H9 (cell line): ENCODE results near the gene GATA2. TPM values are rescaled to one million over a fixed set of nuclear protein-coding genes. Genes with fewer than 3 reads are reported as not detected.

Experiments used
- DNase-seq: peaks from one replicate; pipeline ENCODE4 v3.0.0-alpha.2; 2017
- H2AFZ ChIP-seq: one replicate; pipeline ENCODE4 v1.6.1; 2013; ENCODE audit warnings: mild to moderate bottlenecking, low read length, control low read depth, moderate library complexity
- H2AK5ac ChIP-seq: 2 replicates; pipeline ENCODE4 v1.6.1; 2013; ENCODE audit warnings: low read length, control low read depth, mixed read lengths; ENCODE audit not compliant: insufficient read length
- H2BK120ac ChIP-seq: one replicate; pipeline ENCODE4 v1.6.1; 2013; ENCODE audit warnings: low read depth, mild to moderate bottlenecking, low read length, control low read depth, inconsistent platforms; ENCODE audit not compliant: poor library complexity, severe bottlenecking
- H2BK12ac ChIP-seq: 2 replicates; pipeline ENCODE4 v1.6.1; 2013; ENCODE audit warnings: low read length, control low read depth, mixed read lengths, low read depth; ENCODE audit not compliant: insufficient read length
- H2BK15ac ChIP-seq: 2 replicates; pipeline ENCODE4 v1.6.1; 2013; ENCODE audit warnings: low read depth, low read length, control low read depth
- H2BK20ac ChIP-seq: one replicate; pipeline ENCODE4 v1.6.1; 2013; ENCODE audit warnings: low read depth, mild to moderate bottlenecking, low read length, control low read depth, inconsistent platforms; ENCODE audit not compliant: poor library complexity, severe bottlenecking
- H2BK5ac ChIP-seq: 2 replicates; pipeline ENCODE4 v1.6.1; 2013; ENCODE audit warnings: low read length, control low read depth, mixed read lengths; ENCODE audit not compliant: insufficient read length
- H3K14ac ChIP-seq: 2 replicates; pipeline ENCODE4 v1.6.1; 2013; ENCODE audit warnings: low read length, control low read depth; ENCODE audit not compliant: insufficient read depth
- H3K18ac ChIP-seq: 2 replicates; pipeline ENCODE4 v1.6.1; 2013; ENCODE audit warnings: low read depth, mild to moderate bottlenecking, mixed read lengths, low read length, control low read depth; ENCODE audit not compliant: insufficient read length
- H3K23ac ChIP-seq: 2 replicates; pipeline ENCODE4 v1.6.1; 2013; ENCODE audit warnings: low read length, control low read depth, mixed read lengths, low read depth; ENCODE audit not compliant: insufficient read length
- H3K23me2 ChIP-seq: 2 replicates; pipeline ENCODE4 v1.6.1; 2013; ENCODE audit warnings: low read depth, mild to moderate bottlenecking, mixed read lengths, low read length, control low read depth; ENCODE audit not compliant: insufficient read length, poor library complexity, severe bottlenecking
- H3K27ac ChIP-seq: 2 replicates; pipeline ENCODE4 v1.5.1; 2013; ENCODE audit warnings: low read length, control low read depth, mixed read lengths, low read depth; ENCODE audit not compliant: insufficient read length
- H3K27me3 ChIP-seq: 2 replicates; pipeline ENCODE4 v1.6.1; 2013; ENCODE audit warnings: low read length, control low read depth, inconsistent platforms; ENCODE audit not compliant: insufficient read depth
- H3K4ac ChIP-seq: 2 replicates; pipeline ENCODE4 v1.6.1; 2013; ENCODE audit warnings: low read depth, mild to moderate bottlenecking, control low read depth, inconsistent platforms, low read length, moderate library complexity
- H3K4me1 ChIP-seq: 2 replicates; pipeline ENCODE4 v1.6.1; 2013; ENCODE audit warnings: low read length, control low read depth, inconsistent platforms; ENCODE audit not compliant: insufficient read depth
- H3K4me2 ChIP-seq: 2 replicates; pipeline ENCODE4 v1.6.1; 2013; ENCODE audit warnings: low read length, control low read depth, mixed read lengths; ENCODE audit not compliant: insufficient read length, insufficient read depth
- H3K56ac ChIP-seq: 2 replicates; pipeline ENCODE4 v1.6.1; 2013; ENCODE audit warnings: low read depth, mild to moderate bottlenecking, mixed read lengths, low read length, control low read depth; ENCODE audit not compliant: insufficient read length
- H3K79me1 ChIP-seq: 2 replicates; pipeline ENCODE4 v1.6.1; 2013; ENCODE audit warnings: low read depth, mild to moderate bottlenecking, moderate library complexity, low read length, control low read depth, inconsistent platforms; ENCODE audit not compliant: insufficient read depth, poor library complexity, severe bottlenecking
- H3K79me2 ChIP-seq: 2 replicates; pipeline ENCODE4 v1.6.1; 2013; ENCODE audit warnings: low read length, control low read depth, inconsistent platforms; ENCODE audit not compliant: insufficient read depth
- H3K9ac ChIP-seq: 2 replicates; pipeline ENCODE4 v1.6.1; 2013; ENCODE audit warnings: low read length, control low read depth, mixed read lengths; ENCODE audit not compliant: insufficient read length; ENCODE audit errors: extremely low read depth
- H3K9me3 ChIP-seq: one replicate; pipeline ENCODE4 v1.6.1; 2013; ENCODE audit warnings: low read depth, low read length, inconsistent platforms; ENCODE audit not compliant: control insufficient read depth
- H3T11ph ChIP-seq: one replicate; pipeline ENCODE4 v1.6.1; 2013; ENCODE audit warnings: mild to moderate bottlenecking, low read length, control low read depth, inconsistent platforms
- H4K20me1 ChIP-seq: one replicate; pipeline ENCODE4 v1.6.1; 2013; ENCODE audit not compliant: control insufficient read depth, insufficient read length, insufficient read depth
- H4K5ac ChIP-seq: 2 replicates; pipeline ENCODE4 v1.6.1; 2013; ENCODE audit warnings: low read depth, mild to moderate bottlenecking, mixed read lengths, low read length, control low read depth; ENCODE audit not compliant: insufficient read length
- H4K8ac ChIP-seq: replicated peaks from 2 replicates; pipeline ENCODE4 v1.6.1; 2013; ENCODE audit warnings: low read length, control low read depth, mixed read lengths, low read depth; ENCODE audit not compliant: insufficient read length
- H4K91ac ChIP-seq: 2 replicates; pipeline ENCODE4 v1.6.1; 2013; ENCODE audit warnings: low read depth, mild to moderate bottlenecking, moderate library complexity, mixed read lengths, low read length, control low read depth; ENCODE audit not compliant: insufficient read length
- H3K27ac Mint-ChIP-seq, 3 experiments: 2 replicates in 2 of 3; 3 replicates in 1 of 3; pipeline ENCODE4 v1.8.0; 2020 to 2021; ENCODE audit warnings: mixed read lengths in 3 of 3, mild to moderate bottlenecking in 1 of 3, moderate library complexity in 1 of 3
- H3K27me3 Mint-ChIP-seq: 2 replicates; pipeline ENCODE4 v1.8.0; 2021; ENCODE audit warnings: low read depth, mild to moderate bottlenecking, moderate library complexity, mixed read lengths
- H3K36me3 Mint-ChIP-seq, 3 experiments: 2 replicates in 2 of 3; 3 replicates in 1 of 3; pipeline ENCODE4 v1.8.0; 2020 to 2021; ENCODE audit warnings: low read depth in 3 of 3, mixed read lengths in 3 of 3; ENCODE audit not compliant: insufficient read depth in 1 of 3
- H3K4me1 Mint-ChIP-seq, 2 experiments: 2 replicates each; pipeline ENCODE4 v1.8.0; 2020; ENCODE audit warnings: mixed read lengths in 2 of 2
- H3K4me3 Mint-ChIP-seq, 2 experiments: 2 replicates in 1 of 2; 3 replicates in 1 of 2; pipeline ENCODE4 v1.8.0; 2020 to 2021; ENCODE audit warnings: mild to moderate bottlenecking in 2 of 2, mixed read lengths in 2 of 2, moderate library complexity in 1 of 2
- H3K9me3 Mint-ChIP-seq, 2 experiments: 2 replicates in 1 of 2; 3 replicates in 1 of 2; pipeline ENCODE4 v1.8.0; 2020; ENCODE audit warnings: mild to moderate bottlenecking in 2 of 2, mixed read lengths in 2 of 2, moderate library complexity in 1 of 2
- CTCF ChIP-seq: fragments of 200-600 bp; sonication (generic); conservative IDR thresholded peaks from 3 replicates; pipeline ENCODE4 v1.8.0; 2021; ENCODE audit warnings: antibody characterized with exemption, mild to moderate bottlenecking
- WGBS: extraction: QIAGEN DNeasy Blood & Tissue Kit; methylation state at CpG from one replicate; pipeline ENCODE4 v1.1.7; 2013; ENCODE audit warnings: missing lambda C conversion rate, low lambda C conversion rate, mixed read lengths; ENCODE audit not compliant: insufficient read length; ENCODE audit errors: extremely low coverage; 5-methylcytosine and 5-hydroxymethylcytosine counted together
- total RNA-seq: library from RNA; stranded (reverse); gene quantifications from 2 replicates; pipeline ENCODE4 v1.2.1, GENCODE V29; 2021

Gene GATA2
- total RNA-seq, 1 experiment from 2014 or later = 1.9 TPM

GRCh38 chr3:128462341-128462910 is 30.6 kb downstream of the GATA2 start:
- no peak overlapping the region for H3K56ac ChIP-seq
- no peak overlapping the region for H3K14ac ChIP-seq
- H3K27ac ChIP-seq = no peak overlapping the region
- no peak overlapping the region for H2AFZ ChIP-seq
- Mint-ChIP-seq H3K27me3 (peaks cover 74% of the 10 kb centered on the region), H3K36me3 (no peaks in the 10 kb centered on the region; a peak in 1 of 7 replicates), H3K9me3 (peaks cover 0 to 2% of the 10 kb centered on the region in 2 experiments; a peak in 3 of 5 replicates), H3K4me3 (no peak overlapping the region), H3K27ac (no peak overlapping the region), H3K4me1 (peaks cover 6 to 16% of the 10 kb centered on the region in 2 experiments)
- no peaks in the 10 kb centered on the region for H3K23me2 ChIP-seq
- no peak overlapping the region for H2BK120ac ChIP-seq
- no peak overlapping the region for H4K91ac ChIP-seq
- no peak overlapping the region for H3K4me2 ChIP-seq
- H3K79me2 ChIP-seq = no peaks in the 10 kb centered on the region
- no peak overlapping the region for H2BK20ac ChIP-seq
- no peak overlapping the region for H3K9ac ChIP-seq
- no peak overlapping the region for H4K8ac ChIP-seq
- no peak overlapping the region for H2BK5ac ChIP-seq
- no peak overlapping the region for H2BK15ac ChIP-seq
- no peaks in the 10 kb centered on the region for H3K9me3 ChIP-seq
- no peaks in the 10 kb centered on the region for H3K4me1 ChIP-seq
- H3K79me1 ChIP-seq = no peaks in the 10 kb centered on the region
- H2BK12ac ChIP-seq = no peak overlapping the region
- DNase-seq = no peak
- H3K4ac ChIP-seq = no peak overlapping the region
- no peak for TF ChIP-seq CTCF
- no peak overlapping the region for H2AK5ac ChIP-seq
- H4K5ac ChIP-seq = no peak overlapping the region
- no peaks in the 10 kb centered on the region for H4K20me1 ChIP-seq
- no peak overlapping the region for H3T11ph ChIP-seq
- H3K27me3 ChIP-seq = no peaks in the 10 kb centered on the region
- H3K18ac ChIP-seq = no peak overlapping the region
- H3K23ac ChIP-seq = no peak overlapping the region
- WGBS = no CpG with 5 or more reads among the region's 23 CpGs
